HG03354 (cell line): ENCODE results near the gene CSPG4.
"Not testable (repeated sequence)": the region's sequence is repeated elsewhere in the genome, so short reads cannot be mapped to it uniquely, and the experiment has no call there.

Experiments
- ATAC-seq: cut with Tn5 transposase; IDR thresholded peaks from one replicate; pipeline ENCODE4 v1.9.1; 2021; ENCODE audit warnings: mild to moderate bottlenecking; ENCODE audit not compliant: unreplicated experiment, poor library complexity, severe bottlenecking

Gene CSPG4, protein sequence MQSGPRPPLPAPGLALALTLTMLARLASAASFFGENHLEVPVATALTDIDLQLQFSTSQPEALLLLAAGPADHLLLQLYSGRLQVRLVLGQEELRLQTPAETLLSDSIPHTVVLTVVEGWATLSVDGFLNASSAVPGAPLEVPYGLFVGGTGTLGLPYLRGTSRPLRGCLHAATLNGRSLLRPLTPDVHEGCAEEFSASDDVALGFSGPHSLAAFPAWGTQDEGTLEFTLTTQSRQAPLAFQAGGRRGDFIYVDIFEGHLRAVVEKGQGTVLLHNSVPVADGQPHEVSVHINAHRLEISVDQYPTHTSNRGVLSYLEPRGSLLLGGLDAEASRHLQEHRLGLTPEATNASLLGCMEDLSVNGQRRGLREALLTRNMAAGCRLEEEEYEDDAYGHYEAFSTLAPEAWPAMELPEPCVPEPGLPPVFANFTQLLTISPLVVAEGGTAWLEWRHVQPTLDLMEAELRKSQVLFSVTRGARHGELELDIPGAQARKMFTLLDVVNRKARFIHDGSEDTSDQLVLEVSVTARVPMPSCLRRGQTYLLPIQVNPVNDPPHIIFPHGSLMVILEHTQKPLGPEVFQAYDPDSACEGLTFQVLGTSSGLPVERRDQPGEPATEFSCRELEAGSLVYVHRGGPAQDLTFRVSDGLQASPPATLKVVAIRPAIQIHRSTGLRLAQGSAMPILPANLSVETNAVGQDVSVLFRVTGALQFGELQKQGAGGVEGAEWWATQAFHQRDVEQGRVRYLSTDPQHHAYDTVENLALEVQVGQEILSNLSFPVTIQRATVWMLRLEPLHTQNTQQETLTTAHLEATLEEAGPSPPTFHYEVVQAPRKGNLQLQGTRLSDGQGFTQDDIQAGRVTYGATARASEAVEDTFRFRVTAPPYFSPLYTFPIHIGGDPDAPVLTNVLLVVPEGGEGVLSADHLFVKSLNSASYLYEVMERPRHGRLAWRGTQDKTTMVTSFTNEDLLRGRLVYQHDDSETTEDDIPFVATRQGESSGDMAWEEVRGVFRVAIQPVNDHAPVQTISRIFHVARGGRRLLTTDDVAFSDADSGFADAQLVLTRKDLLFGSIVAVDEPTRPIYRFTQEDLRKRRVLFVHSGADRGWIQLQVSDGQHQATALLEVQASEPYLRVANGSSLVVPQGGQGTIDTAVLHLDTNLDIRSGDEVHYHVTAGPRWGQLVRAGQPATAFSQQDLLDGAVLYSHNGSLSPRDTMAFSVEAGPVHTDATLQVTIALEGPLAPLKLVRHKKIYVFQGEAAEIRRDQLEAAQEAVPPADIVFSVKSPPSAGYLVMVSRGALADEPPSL (N-terminal part only)

DNA sequence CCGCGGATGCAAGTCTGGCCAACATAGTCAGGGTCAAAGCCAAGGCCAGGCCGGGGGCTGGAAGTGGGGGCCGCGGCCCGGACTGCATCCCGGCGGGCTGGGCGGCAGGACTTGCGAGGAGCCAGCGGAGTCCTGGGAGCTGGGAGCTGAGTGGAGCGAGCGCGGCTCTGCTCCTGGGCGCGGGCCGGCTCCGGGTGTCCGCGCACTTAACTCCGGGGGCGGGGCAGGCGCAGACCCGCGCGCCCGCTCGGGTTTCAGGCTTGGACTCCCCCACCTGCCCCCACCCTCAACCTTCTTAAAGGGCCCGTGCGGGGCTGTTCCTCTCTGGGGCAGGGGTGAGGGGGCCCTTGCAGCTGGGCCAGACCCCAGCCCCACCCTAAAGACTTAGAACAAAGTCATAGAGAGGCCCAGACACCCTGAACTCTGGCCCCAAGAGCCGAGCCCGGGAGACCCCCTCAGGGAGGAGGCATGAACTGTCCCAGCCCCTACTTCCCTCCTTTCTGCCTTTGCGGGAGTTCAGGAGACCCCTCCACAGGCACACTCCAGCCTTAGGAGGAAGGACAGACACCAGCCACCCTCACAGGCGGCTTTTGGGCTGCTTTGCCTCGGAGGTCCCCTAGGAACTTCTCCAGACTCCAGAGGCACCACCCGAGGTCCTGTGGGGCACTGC lies at the start of gene CSPG4:
CSPG4 (minus strand) TSS at position 181 of the 670 bp plus-strand sequence; CDS start at position 88, 93 bp downstream.
- no peak for ATAC-seq

DNA sequence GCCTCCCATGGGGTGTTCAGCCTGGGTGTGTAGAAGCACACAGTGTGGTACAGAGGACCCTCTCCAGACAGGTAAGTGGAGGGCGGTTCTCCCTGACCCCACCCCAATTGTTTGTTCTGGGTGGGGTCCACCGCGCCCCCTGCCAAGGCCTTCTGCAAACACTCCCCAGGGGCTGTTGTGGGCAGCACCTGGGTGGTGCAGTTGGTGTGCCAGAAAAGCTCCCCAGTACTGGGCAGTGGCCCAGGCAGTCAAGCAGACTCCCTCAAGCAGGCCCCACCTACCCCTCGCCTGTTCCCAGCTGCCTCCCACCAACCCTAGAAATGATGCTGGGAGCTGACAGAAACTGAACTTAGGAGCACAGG lies 49.7 kb upstream of the CSPG4 start:
- ATAC-seq: not testable (repeated sequence)

DNA sequence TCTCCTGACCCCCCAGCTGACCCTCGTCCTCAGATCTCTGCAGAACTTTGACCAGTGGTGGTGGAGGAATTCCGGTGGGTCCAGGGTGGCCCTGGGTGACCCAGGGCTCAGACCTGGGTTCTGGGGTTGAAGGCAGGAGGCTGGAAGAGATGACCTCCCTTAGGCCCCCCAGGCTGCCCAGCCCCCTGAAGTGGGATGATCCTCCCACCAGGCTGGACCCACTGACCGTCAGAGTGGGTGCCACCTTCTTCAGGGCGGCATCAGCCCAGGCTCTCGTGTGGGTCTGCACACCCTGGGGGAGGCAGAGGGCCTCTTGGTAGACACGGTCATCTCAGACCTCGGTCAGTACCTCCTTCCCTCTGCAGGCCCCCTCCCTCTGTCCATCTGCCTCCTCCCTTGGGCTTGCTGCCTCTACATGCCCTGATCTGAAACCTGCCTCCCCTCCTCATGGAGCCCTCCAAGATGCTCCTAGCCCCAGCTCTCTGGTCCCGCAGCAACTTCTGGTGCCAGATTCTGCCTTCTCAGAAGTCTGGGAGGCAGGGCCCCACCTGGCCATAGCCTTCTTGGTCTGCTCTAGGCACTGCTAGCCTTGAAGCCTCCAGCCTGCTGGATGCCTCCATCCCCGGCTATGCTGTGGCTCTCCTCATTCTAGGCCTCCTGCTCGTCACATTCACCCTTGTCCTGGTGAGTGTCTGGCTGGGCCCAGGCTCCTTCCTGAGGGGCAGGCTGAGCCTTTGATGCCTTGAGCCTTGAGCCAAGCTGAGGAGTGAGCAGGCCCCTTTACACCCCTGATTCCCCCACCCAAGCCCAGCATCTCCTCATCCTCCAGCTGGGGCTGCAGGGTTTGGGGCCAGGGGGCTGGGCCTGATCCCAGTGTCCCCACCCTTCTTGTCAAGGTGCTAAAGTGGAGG lies 49.1 kb upstream of the CSPG4 start:
- no peak for ATAC-seq

DNA sequence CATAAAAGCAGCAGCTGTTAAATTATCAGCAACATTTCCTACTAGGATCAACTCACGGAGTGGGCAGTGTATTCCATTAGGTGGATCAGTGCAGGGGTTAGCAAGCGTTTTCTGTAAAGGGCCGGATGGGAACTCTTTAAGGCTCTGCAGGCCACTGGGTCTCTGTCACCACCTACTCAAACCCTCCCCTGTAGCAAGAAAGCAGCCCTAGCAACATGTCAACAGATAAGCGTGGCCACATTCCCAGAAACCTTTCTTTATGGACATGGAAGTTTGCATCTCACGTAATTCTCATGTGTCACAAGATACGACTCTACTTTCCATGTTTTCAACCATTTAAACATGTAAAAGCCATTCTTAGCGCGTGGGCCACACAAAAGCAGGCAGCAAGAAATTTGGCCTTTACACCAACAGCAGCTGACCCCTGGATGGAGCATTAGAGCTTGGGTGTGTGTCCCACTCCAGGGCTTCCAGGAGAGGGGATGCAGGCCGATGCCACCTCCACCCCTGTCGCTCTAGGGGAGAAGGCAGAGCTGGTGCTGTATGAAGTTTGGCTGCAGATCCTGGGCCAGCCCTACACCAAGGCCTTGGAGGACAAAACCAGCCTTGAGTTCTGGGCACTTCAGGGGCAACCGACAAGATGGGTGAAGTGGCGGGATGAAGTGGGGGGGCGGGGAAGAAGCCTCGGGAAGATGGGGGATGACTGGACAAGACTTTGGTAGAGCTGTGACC lies 48.2 kb upstream of the CSPG4 start:
- no peak for ATAC-seq

DNA sequence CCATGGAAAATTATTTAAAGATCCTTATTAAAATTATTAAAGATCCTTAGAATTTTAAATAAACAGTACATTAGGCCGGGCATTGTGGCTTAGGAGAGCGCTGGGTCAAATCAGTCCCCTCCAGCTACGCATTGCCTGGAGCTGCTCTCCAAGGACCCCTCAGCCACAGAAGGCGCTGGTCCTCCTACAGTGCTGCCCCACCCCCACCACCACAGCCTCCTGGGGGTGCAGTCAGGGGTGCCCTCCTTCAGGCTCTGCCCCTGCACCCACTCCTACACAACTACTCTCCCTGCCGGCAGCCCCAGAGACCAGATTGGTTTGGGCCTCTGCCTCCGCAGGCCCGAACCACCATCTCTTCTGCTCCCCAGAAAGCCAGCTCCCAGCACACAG lies 47.5 kb upstream of the CSPG4 start:
- ATAC-seq: not testable (repeated sequence)

DNA sequence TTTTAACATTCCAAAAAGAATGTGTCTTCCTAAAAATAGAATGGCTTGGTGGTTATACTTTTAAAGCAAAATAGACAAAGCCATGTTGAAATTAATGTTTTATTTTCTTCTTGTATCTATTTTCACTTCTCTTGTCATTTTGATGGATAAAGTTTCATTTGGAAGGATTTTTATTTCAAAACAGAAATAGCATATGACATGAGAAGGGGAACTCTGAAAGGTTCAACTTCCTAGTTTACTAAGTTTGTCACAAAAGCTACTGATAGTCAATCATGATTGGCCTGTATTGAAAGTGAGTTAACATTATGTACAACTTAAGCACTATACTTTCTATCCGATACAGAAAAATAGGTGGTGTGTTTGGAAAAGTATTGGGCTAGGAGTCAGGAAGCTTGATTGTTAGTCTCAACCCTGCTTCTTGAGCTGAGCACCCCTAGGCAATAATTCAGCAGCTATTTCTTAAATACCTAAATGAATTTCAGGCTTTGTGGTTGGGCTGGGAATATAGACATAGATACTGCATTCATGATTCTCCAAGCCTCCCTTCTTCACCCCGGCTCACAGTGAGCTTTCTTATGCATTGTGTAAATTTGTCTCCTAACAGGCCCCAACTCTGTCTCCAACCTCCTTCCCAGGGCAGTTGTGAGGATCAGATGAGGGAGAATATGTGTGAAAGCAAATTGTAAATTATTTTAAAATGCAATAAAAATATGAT lies 46.9 kb upstream of the CSPG4 start:
- no peak for ATAC-seq

DNA sequence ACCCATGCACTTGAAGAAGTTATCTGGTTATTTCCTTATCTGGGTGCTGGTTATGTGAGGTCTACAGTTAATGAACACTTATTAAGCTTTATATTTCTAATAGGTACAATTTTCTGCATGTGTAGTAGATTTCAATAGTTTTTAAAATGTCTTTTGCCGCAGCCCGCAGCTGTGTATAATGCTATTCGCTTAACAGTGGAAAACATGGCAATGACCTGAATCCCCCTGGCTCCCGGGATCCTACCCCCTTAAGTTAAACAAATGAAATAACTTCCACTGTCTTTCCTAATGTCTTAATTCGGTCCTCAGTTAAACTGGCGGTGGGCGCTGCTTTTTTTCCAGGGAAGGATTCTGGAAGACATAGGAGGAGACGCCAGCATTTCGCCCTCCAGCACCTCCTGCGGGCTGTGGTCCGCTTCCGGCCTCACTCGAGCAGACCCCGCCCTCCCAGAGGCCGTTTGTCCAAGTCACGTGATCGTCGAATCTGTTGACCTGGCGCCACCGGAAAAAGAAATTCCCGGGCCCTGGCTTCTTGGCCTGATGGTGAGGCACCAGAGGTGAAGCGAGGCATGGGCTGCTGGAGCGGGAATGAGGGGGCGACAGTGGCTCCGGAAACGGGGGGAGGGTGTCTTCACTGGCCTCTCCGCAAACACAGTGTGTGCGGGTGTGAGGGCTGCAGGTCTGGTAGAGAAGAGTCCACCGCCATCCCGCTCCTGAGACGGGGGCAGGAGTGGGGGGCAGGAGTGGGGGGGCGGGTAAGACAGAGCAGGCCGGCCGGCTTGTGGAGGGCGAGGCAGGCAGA lies 45.6 kb upstream of the CSPG4 start:
- ATAC-seq: peak; percentile 82

DNA sequence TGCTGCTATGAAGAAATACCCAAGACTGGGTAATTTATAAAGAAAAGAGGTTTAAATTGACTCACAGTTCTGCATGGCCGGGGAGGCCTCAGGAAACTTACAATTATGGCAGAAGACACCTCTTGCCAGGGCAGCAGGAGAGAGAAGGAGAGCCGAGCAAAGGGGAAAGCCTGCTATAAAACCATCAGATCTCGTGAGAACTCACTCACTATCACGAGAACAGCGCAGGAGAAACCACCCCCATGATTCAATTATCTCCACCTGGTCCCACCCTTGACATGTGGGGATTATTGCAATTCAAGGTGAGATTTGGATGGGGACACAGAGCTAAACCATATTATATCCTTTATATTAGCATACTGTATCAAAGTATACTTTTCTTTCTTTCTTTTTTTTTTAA lies 42.2 kb upstream of the CSPG4 start:
- ATAC-seq: not testable (repeated sequence)

DNA sequence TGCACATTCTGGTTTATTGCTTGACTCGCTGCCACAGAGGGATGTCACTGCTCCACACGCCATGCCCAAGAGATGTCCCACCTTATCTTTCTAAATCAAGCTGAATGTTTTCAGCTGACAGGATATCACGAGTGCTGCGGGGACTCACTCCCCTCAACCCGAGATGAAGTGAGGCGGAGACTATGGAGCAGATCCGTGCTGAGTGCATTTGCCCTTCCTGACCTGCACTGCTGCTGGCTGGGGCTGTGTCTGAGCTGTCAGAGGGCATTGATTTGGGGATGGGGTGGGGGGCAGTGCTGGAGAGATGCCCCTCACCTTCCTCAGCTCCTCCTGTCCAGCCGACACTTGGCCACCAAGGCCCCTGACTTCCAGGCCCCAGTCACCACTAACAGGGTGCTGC lies 40.5 kb upstream of the CSPG4 start:
- no peak for ATAC-seq

DNA sequence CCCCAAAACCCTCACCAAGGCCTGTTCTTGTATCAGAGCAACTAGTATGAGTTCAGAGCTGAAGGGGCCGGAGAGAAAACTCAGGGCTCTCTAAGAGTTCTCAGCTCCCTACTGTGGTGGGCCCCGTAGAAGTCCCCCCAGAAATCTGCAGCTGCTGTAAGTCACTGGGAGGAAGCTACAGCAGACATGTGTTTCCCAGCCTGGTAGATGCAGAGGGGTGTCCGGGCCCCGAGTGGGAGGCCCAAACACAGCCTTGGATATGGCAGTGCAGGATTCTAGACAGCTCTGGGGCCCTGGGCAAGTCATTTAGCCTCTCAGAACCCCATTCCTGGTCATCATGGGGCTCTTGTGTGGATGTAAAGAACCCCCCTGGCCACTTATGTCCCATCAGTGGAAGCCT lies 39.2 kb upstream of the CSPG4 start:
- no peak for ATAC-seq

DNA sequence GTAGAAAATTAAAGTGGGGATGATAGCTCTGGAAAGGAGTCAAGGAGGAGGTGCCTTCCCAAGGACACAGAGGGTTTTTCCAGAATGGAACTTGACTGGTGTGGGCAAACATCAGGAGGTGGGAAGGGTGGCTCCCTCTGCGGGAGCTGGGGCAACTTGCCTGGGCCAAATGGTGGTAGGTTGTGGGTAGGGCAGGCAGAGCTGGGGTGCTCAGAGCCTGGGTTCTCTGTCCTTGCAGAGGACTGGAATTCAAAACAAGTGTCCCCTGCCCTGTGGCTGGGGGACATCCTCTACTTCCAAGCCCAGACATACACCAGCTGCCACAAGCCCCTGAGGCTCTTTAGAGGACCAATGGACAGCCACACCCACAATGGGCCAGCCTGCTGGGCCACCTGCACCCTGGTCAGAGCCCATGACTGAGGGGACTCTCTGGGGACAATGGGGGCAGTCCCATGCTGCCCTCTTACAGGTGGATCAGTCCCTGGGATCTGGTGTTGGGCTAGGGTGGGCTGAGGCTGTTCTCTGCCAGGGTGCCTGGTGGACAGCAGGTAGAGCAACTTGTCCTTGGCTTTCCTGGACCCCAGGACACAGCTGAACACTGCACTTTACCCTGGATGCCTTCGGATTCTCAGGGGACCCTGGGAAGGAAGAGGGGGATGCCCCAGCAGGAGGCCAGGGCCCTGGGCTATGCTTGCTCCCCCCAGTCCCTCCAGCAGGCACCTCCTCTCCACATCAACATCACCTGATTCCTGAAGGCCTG lies 38.6 kb upstream of the CSPG4 start:
- no peak for ATAC-seq

DNA sequence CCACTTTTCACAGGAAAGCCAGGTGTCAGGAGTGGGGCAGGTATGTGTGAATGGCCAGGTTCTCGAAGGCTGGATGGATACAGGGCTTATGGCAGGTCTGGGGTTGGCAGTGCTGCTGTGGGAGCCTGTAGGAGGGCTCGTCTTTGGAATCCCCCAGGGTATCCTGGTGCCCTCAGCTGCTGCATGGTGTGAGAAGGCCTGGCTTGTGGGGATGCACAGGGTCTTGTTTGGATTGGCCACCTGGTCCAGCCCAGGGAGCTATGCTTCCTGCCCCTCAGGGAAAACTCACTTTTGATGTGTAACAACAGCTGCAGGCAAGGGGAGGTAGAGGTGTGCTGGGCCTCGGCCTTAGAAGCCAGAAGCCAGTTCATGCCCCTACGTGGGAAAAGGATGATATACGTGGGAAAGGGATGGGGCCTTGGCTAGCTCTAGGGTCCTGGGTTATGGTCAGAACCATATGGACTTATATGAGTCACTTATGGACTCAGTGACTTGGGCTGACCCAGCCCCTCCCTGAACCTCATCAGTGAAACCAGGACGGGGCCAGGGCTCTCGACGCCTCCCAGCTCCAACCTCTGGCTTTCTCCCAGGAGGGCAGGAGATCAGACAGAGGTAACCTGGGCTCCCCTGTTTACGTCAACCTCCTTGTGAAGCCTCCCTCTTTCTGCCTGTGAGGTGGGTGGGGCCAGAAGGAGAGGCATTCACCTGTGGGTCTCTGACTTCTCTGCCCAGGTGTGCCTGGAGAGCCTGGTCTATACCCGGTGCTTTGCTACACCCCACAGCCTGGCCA lies 37.8 kb upstream of the CSPG4 start:
- no peak for ATAC-seq

DNA sequence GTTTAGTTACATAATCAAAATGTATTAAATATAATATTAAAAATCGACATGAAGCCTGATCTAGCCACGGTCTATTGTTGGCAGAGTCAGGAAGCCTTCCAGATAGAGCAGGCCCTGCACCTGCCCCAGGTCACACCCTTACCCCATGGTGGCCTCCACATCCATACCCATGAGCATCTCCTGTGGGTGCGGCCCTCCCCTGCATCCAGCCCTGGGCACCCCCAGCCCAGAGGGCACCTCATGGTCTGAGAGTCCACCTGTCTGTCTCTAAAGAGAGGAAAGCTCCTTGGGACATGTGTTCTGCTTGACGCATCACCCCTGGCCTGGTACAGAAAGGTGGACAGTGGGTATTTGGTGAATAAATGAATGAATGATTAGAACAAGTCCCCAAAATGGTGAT lies 37.2 kb upstream of the CSPG4 start:
- ATAC-seq: no peak

DNA sequence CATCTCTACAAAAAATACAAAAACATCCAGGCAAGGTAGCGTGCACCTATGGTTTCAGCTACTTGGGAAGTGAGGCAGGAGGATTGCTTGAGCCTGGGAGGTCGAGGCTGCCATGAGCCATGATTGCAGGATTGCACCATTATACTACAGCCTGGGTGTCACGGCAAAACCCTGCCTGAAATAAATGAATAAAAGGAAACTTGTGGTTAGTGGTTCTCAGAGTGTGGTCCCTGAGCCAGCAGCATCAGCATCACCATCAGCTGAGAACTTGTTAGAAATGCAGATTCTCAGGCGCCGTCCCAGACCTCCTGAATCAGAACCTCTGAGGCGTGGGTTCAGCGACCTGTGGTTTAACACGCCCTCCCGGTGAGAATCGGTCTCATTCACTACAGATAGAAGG lies 36.2 kb upstream of the CSPG4 start:
- ATAC-seq: not testable (repeated sequence)

DNA sequence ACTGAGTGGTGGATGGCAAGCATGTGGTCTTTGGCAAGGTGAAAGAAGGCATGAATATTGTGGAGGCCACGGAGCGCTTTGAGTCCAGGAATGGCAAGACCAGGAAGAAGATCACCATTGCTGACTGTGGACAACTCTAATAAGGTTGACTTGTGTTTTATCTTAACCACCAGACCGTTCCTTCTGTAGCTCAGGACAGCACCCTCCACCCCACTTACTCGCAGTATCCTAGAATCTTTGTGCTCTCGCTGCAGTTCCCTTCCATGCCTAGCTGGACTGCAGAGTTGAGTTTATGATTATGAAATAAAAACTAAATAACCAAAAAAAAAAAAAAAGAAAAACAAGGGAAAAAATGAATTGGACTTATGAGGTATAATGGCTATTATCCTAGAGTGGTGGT lies 34.5 kb upstream of the CSPG4 start:
- not testable (repeated sequence) for ATAC-seq
